Measurements from ENCODE around the gene KLF4. TPM values are rescaled to one million over a fixed set of nuclear protein-coding genes. Genes with fewer than 3 reads are reported as not detected.

KLF4 gene
- total RNA-seq, 1 experiment from 2014 or later = 5.9 TPM

- TF ChIP-seq, protein P1, sequence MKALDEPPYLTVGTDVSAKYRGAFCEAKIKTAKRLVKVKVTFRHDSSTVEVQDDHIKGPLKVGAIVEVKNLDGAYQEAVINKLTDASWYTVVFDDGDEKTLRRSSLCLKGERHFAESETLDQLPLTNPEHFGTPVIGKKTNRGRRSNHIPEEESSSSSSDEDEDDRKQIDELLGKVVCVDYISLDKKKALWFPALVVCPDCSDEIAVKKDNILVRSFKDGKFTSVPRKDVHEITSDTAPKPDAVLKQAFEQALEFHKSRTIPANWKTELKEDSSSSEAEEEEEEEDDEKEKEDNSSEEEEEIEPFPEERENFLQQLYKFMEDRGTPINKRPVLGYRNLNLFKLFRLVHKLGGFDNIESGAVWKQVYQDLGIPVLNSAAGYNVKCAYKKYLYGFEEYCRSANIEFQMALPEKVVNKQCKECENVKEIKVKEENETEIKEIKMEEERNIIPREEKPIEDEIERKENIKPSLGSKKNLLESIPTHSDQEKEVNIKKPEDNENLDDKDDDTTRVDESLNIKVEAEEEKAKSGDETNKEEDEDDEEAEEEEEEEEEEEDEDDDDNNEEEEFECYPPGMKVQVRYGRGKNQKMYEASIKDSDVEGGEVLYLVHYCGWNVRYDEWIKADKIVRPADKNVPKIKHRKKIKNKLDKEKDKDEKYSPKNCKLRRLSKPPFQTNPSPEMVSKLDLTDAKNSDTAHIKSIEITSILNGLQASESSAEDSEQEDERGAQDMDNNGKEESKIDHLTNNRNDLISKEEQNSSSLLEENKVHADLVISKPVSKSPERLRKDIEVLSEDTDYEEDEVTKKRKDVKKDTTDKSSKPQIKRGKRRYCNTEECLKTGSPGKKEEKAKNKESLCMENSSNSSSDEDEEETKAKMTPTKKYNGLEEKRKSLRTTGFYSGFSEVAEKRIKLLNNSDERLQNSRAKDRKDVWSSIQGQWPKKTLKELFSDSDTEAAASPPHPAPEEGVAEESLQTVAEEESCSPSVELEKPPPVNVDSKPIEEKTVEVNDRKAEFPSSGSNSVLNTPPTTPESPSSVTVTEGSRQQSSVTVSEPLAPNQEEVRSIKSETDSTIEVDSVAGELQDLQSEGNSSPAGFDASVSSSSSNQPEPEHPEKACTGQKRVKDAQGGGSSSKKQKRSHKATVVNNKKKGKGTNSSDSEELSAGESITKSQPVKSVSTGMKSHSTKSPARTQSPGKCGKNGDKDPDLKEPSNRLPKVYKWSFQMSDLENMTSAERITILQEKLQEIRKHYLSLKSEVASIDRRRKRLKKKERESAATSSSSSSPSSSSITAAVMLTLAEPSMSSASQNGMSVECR (CRISPR knock-in tag; IDR thresholded peaks at IDR 0.05; ENCODE audit: borderline replicate concordance) = no peak
- TF ChIP-seq MAX (CRISPR knock-in tag; IDR thresholded peaks at IDR 0.05) (peak; percentile 75), ZNF317 (CRISPR knock-in tag; IDR thresholded peaks at IDR 0.05; ENCODE audit: borderline replicate concordance, low read depth) (0 out of 2 replicates have a peak, but pooled peaks have one; percentile 24), ZNF138 (CRISPR knock-in tag; conservative IDR thresholded peaks at IDR 0.05) (no peak), FOXP1 (CRISPR knock-in tag; IDR thresholded peaks at IDR 0.05; ENCODE audit: borderline replicate concordance) (peak; percentile 71; the same call in 1 of the 2 replicates), TP53 (CRISPR knock-in tag; IDR thresholded peaks at IDR 0.05) (peak; percentile 44; the same call in 1 of the 2 replicates)
- TF ChIP-seq, protein P2, sequence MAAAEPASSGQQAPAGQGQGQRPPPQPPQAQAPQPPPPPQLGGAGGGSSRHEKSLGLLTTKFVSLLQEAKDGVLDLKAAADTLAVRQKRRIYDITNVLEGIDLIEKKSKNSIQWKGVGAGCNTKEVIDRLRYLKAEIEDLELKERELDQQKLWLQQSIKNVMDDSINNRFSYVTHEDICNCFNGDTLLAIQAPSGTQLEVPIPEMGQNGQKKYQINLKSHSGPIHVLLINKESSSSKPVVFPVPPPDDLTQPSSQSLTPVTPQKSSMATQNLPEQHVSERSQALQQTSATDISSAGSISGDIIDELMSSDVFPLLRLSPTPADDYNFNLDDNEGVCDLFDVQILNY (CRISPR knock-in tag; IDR thresholded peaks at IDR 0.05) = peak; percentile 24; the same call in 1 of the 2 replicates
These were observed 1.0 kb downstream of the KLF4 start (continued) for GRCh38 chr9:107488375-107489143.

DNA sequence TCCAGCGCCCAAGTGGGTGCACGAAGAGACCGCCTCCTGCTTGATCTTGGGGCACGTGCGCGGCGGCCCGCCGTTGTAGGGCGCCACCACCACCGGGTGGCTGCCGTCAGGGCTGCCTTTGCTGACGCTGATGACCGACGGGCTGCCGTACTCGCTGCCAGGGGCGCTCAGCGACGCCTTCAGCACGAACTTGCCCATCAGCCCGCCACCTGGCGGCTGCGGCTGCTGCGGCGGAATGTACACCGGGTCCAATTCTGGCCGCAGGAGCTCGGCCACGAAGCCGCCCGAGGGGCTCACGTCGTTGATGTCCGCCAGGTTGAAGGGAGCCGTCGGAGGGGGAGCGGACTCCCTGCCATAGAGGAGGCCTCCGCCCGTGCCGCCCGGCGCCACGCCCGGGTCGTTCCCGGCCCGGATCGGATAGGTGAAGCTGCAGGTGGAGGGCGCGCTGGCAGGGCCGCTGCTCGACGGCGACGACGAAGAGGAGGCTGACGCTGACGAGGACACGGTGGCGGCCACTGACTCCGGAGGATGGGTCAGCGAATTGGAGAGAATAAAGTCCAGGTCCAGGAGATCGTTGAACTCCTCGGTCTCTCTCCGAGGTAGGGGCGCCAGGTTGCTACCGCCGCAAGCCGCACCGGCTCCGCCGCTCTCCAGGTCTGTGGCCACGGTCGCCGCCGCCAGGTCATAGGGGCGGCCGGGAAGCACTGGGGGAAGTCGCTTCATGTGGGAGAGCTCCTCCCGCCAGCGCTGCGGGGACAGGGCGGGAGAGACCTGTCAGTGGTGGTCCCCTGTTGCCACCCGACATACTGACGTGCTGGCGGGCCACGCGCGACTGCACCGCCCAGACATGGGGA lies 1.8 kb downstream of the KLF4 start:
- no peaks in the 10 kb centered on the region for H3K9me3 Mint-ChIP-seq
- TF ChIP-seq IRF1 (CRISPR knock-in tag; IDR thresholded peaks at IDR 0.05) = 0 out of 2 replicates have a peak, but pooled peaks have one; percentile 37
- no peak for TF ChIP-seq PRRX2 (CRISPR knock-in tag; IDR thresholded peaks at IDR 0.05)
- peak; percentile 60; the same call in 1 of the 2 replicates for TF ChIP-seq TP53 (CRISPR knock-in tag; IDR thresholded peaks at IDR 0.05)
- no peak for TF ChIP-seq TCF7 (CRISPR knock-in tag; IDR thresholded peaks at IDR 0.05; ENCODE audit: low read depth)
- TF ChIP-seq, protein P3, sequence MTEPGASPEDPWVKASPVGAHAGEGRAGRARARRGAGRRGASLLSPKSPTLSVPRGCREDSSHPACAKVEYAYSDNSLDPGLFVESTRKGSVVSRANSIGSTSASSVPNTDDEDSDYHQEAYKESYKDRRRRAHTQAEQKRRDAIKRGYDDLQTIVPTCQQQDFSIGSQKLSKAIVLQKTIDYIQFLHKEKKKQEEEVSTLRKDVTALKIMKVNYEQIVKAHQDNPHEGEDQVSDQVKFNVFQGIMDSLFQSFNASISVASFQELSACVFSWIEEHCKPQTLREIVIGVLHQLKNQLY (CRISPR knock-in tag; IDR thresholded peaks at IDR 0.05) = no peak
- no peak for TF ChIP-seq SOX15 (CRISPR knock-in tag; IDR thresholded peaks at IDR 0.05)
- peak; percentile 97 for TF ChIP-seq MAX (CRISPR knock-in tag; IDR thresholded peaks at IDR 0.05)
- TF ChIP-seq, protein P4, sequence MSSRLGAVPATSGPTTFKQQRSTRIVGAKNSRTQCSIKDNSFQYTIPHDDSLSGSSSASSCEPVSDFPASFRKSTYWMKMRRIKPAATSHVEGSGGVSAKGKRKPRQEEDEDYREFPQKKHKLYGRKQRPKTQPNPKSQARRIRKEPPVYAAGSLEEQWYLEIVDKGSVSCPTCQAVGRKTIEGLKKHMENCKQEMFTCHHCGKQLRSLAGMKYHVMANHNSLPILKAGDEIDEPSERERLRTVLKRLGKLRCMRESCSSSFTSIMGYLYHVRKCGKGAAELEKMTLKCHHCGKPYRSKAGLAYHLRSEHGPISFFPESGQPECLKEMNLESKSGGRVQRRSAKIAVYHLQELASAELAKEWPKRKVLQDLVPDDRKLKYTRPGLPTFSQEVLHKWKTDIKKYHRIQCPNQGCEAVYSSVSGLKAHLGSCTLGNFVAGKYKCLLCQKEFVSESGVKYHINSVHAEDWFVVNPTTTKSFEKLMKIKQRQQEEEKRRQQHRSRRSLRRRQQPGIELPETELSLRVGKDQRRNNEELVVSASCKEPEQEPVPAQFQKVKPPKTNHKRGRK (CRISPR knock-in tag; IDR thresholded peaks at IDR 0.05; ENCODE audit: borderline replicate concordance) = no peak
- TF ChIP-seq ZNF219 (CRISPR knock-in tag; IDR thresholded peaks at IDR 0.05; ENCODE audit: borderline replicate concordance) = no peak; the same call in 1 of the 2 replicates
- no peak for TF ChIP-seq NR3C1 (CRISPR knock-in tag; conservative IDR thresholded peaks at IDR 0.05; ENCODE audit: low read depth)
- no peak for TF ChIP-seq MXD4 (CRISPR knock-in tag; IDR thresholded peaks at IDR 0.05; ENCODE audit: borderline replicate concordance)
- TF ChIP-seq, protein P5, sequence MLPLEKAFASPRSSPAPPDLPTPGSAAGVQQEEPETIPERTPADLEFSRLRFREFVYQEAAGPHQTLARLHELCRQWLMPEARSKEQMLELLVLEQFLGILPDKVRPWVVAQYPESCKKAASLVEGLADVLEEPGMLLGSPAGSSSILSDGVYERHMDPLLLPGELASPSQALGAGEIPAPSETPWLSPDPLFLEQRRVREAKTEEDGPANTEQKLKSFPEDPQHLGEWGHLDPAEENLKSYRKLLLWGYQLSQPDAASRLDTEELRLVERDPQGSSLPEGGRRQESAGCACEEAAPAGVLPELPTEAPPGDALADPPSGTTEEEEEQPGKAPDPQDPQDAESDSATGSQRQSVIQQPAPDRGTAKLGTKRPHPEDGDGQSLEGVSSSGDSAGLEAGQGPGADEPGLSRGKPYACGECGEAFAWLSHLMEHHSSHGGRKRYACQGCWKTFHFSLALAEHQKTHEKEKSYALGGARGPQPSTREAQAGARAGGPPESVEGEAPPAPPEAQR (CRISPR knock-in tag; IDR thresholded peaks at IDR 0.05) = no peak
- no peak for TF ChIP-seq NFATC4 (CRISPR knock-in tag; IDR thresholded peaks at IDR 0.05)

More for the DNA sequence above, 1.8 kb downstream of the KLF4 start:
- Mint-ChIP-seq H3K4me1 (peaks cover 39% of the 10 kb centered on the region), H3K36me3 (peaks cover 2% of the 10 kb centered on the region; the same call in 1 of the 2 replicates), H3K27me3 (ENCODE audit: low read depth) (peaks cover 61% of the 10 kb centered on the region), H3K4me3 (peak overlapping the region; percentile 85), H3K27ac (no peak overlapping the region)
- ChIA-PET CTCF (interaction anchor here (0.6 to 4.0 kb wide), 27 partner anchors 9 to 1183 kb away, joined by 3 to 52 read pairs (median 4); no protein-coding TSS in a partner anchor), POLR2A (no interaction called here)
- peak; percentile 75 for DNase-seq (ENCODE audit: low spot score)
- peak; percentile 20 for ATAC-seq
